HepG2 (cell line): Measurements from ENCODE around the gene SDF2. TPM values are rescaled to one million over a fixed set of nuclear protein-coding genes. Genes with fewer than 3 reads are reported as not detected.

ENCODE experiments used
- CBFB ChIP-seq: sonication (generic); formaldehyde crosslinking; IDR thresholded peaks from 2 replicates; pipeline ENCODE4 v1.4.0; 2020; ENCODE audit warnings: missing genetic modification reagents
- CHD2 ChIP-seq: IDR thresholded peaks from 2 replicates; pipeline ENCODE4 v1.6.1; 2011; ENCODE audit warnings: low read depth, low read length, improper control_type of control experiment
- ERF ChIP-seq: IDR thresholded peaks from 2 replicates; pipeline ENCODE4 v1.6.1; 2018; ENCODE audit warnings: missing biosample characterization, missing genetic modification reagents
- FOXC1 ChIP-seq: sonication (generic); formaldehyde crosslinking; IDR thresholded peaks from 2 replicates; pipeline ENCODE4 v1.8.0; 2022; ENCODE audit warnings: mild to moderate bottlenecking, missing genetic modification reagents, borderline replicate concordance
- FOXP1 ChIP-seq, 2 experiments: fragments of 450-650 bp in 1 of 2; IDR thresholded peaks; 2 replicates each; pipeline ENCODE4 v1.6.1; 2017 to 2018; ENCODE audit warnings: antibody characterized with exemption in 1 of 2
- HINFP ChIP-seq: sonication (generic); formaldehyde crosslinking; IDR thresholded peaks from 2 replicates; pipeline ENCODE4 v1.4.0; 2020; ENCODE audit warnings: low read depth, mild to moderate bottlenecking, missing genetic modification reagents
- HMG20A ChIP-seq: IDR thresholded peaks from 2 replicates; pipeline ENCODE4 v1.6.1; 2016; ENCODE audit warnings: borderline replicate concordance
- HNRNPL ChIP-seq: fragments of 200-400 bp; formaldehyde crosslinking; IDR thresholded peaks from 2 replicates; pipeline ENCODE4 v1.6.1; 2017; ENCODE audit warnings: mild to moderate bottlenecking, low read depth, low read length
- LCORL ChIP-seq, 2 experiments: fragments of 450-650 bp in 1 of 2; sonication (generic) in 1 of 2; formaldehyde crosslinking in 1 of 2; IDR thresholded peaks; 2 replicates each; pipeline versions ENCODE4 v1.5.0 to v1.6.1; 2017 to 2020; ENCODE audit warnings: antibody characterized with exemption in 1 of 2, missing genetic modification reagents in 1 of 2
- LRRFIP1 ChIP-seq: sonication (generic); formaldehyde crosslinking; conservative IDR thresholded peaks from 2 replicates; pipeline ENCODE4 v1.4.0; 2020; ENCODE audit warnings: missing genetic modification reagents
- MED1 ChIP-seq: sonication (generic); formaldehyde crosslinking; IDR thresholded peaks from 2 replicates; pipeline ENCODE4 v1.4.0; 2020; ENCODE audit warnings: missing genetic modification reagents
- MEF2D ChIP-seq: sonication (generic); formaldehyde crosslinking; IDR thresholded peaks from 2 replicates; pipeline ENCODE4 v1.5.1; 2020; ENCODE audit warnings: mild to moderate bottlenecking, missing genetic modification reagents
- NR2C2 ChIP-seq: sonication (generic); formaldehyde crosslinking; IDR thresholded peaks from 2 replicates; pipeline ENCODE4 v1.4.0; 2020; ENCODE audit warnings: missing genetic modification reagents, mild to moderate bottlenecking, moderate library complexity, borderline replicate concordance
- SALL2 ChIP-seq: sonication (generic); formaldehyde crosslinking; IDR thresholded peaks from 2 replicates; pipeline ENCODE4 v1.8.1; 2023; ENCODE audit warnings: mild to moderate bottlenecking, missing genetic modification reagents, inconsistent platforms
- SRSF1 ChIP-seq: fragments of 200-400 bp; formaldehyde crosslinking; optimal IDR thresholded peaks from 2 replicates; pipeline ENCODE3; 2017; ENCODE audit warnings: mild to moderate bottlenecking, low read depth, low read length, moderate library complexity
- TCF7 ChIP-seq: sonication (generic); IDR thresholded peaks from 2 replicates; pipeline ENCODE4 v1.6.1; 2016; ENCODE audit warnings: antibody characterized with exemption, low read depth
- TEAD2 ChIP-seq: sonication (generic); formaldehyde crosslinking; IDR thresholded peaks from 2 replicates; pipeline ENCODE4 v1.9.0; 2021; ENCODE audit warnings: missing genetic modification reagents
- YEATS2 ChIP-seq: sonication (generic); formaldehyde crosslinking; IDR thresholded peaks from 2 replicates; pipeline ENCODE4 v1.4.0; 2020; ENCODE audit warnings: missing genetic modification reagents, borderline replicate concordance
- ZFP1 ChIP-seq: IDR thresholded peaks from 2 replicates; pipeline ENCODE4 v1.6.1; 2016
- ZNF205 ChIP-seq: IDR thresholded peaks from 2 replicates; pipeline ENCODE4 v1.6.1; 2018; ENCODE audit warnings: missing biosample characterization, missing genetic modification reagents
- ZNF224 ChIP-seq: sonication (generic); formaldehyde crosslinking; IDR thresholded peaks from 2 replicates; pipeline ENCODE4 v1.5.0; 2020; ENCODE audit warnings: mild to moderate bottlenecking, missing genetic modification reagents
- ZNF713 ChIP-seq: sonication (generic); formaldehyde crosslinking; IDR thresholded peaks from 2 replicates; pipeline ENCODE4 v1.4.0; 2020; ENCODE audit warnings: mild to moderate bottlenecking, missing genetic modification reagents
- polyA plus RNA-seq, 8 experiments: library from polyadenylated mRNA; depleted of rRNA in 3 of 8; stranded (reverse) in 7 of 8; unstranded in 1 of 8; fragments of >200 nt; fragmentation: Illumina TruSeq in 4 of 8; extraction: Trizol in 4 of 8; gene quantifications; 2 replicates each; pipeline versions ENCODE4 v1.2.1 to v1.2.3, GENCODE V29; 2011 to 2016; ENCODE audit warnings: low read depth in 4 of 8, missing spikeins in 1 of 8, mixed read lengths in 1 of 8; ENCODE audit not compliant: insufficient read depth in 1 of 8
- total RNA-seq, 5 experiments: library from RNA; depleted of rRNA; stranded (reverse); fragments of >200 nt; fragmentation: Illumina TruSeq; extraction: Trizol; gene quantifications; 2 replicates each; pipeline ENCODE4 v1.2.3, GENCODE V29; 2016; ENCODE audit warnings: low read depth in 1 of 5
- TF ChIP-seq, protein P1 (sequence below): sonication (generic); formaldehyde crosslinking; IDR thresholded peaks from 2 replicates; pipeline ENCODE4 v1.4.0; 2020; ENCODE audit warnings: mild to moderate bottlenecking, low read depth, missing genetic modification reagents

SDF2 gene
- total and polyA plus RNA-seq, 2 of the 13 experiments (the other 11 are each of a cell fraction or from before 2014, with no cell fraction given): 58.2 to 58.4 TPM

DNA sequence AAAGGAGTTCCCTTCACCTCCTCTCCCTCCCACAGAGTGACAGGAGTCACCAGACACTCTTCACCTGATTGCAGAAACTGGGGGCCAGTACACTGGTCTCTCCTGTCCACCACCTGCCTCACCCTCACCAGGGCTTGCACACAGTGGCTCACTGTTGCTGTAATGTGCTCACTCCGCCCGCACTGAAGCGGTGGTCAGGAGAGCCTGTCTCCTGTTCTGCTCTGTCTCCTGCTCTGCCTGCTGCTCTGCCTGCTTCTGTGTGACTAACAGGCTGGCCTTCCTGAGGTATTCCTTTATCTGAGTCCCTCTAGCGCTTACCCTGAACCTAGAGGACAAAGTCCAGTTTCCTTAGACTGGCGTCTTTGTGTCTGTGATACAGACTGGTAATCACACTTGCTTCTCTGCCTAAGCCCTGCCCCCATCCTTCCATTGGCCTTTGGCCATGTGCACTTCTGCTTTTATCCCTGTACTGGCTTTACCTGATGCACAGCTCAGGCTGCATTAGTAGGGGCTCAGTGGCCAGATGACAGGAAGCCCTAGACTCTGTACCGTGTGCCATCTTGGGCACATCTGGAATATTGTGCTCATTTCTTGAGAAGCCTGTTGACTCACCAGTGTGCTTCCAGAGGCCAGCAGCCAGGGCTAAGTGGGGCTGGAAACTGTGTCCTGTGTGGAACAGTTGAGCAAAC, 36.7 kb upstream of the SDF2 start (continued):
- peak; percentile 77; the same call in 1 of the 2 replicates for TF ChIP-seq HINFP (CRISPR knock-in tag)
- TF ChIP-seq ZFP1: peak; percentile 96
- no peak for TF ChIP-seq TEAD2 (CRISPR knock-in tag)
- peak; percentile 38; the same call in 1 of the 2 replicates for TF ChIP-seq CBFB (CRISPR knock-in tag)
- TF ChIP-seq, protein P1, sequence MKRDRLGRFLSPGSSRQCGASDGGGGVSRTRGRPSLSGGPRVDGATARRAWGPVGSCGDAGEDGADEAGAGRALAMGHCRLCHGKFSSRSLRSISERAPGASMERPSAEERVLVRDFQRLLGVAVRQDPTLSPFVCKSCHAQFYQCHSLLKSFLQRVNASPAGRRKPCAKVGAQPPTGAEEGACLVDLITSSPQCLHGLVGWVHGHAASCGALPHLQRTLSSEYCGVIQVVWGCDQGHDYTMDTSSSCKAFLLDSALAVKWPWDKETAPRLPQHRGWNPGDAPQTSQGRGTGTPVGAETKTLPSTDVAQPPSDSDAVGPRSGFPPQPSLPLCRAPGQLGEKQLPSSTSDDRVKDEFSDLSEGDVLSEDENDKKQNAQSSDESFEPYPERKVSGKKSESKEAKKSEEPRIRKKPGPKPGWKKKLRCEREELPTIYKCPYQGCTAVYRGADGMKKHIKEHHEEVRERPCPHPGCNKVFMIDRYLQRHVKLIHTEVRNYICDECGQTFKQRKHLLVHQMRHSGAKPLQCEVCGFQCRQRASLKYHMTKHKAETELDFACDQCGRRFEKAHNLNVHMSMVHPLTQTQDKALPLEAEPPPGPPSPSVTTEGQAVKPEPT: no peak
- TF ChIP-seq SALL2 (CRISPR knock-in tag): peak; percentile 82
- no peak for TF ChIP-seq LRRFIP1 (CRISPR knock-in tag)
- TF ChIP-seq NR2C2 (CRISPR knock-in tag): peak; percentile 59; the same call in 1 of the 2 replicates
- TF ChIP-seq SRSF1: no peak
- TF ChIP-seq MEF2D (CRISPR knock-in tag): peak; percentile 73
- no peak for TF ChIP-seq ZNF713 (CRISPR knock-in tag)
- no peak for TF ChIP-seq HNRNPL
- no peak for TF ChIP-seq LCORL (IDR thresholded peaks at IDR 0.05)
- peak; percentile 83 for TF ChIP-seq LCORL (CRISPR knock-in tag; IDR thresholded peaks at IDR 0.05)
- peak; percentile 89 for TF ChIP-seq MED1 (CRISPR knock-in tag)
- TF ChIP-seq ZNF205 (CRISPR knock-in tag): peak; percentile 75
- TF ChIP-seq TCF7: peak; percentile 47; the same call in 1 of the 2 replicates
- no peak for TF ChIP-seq ZNF224 (CRISPR knock-in tag)
- TF ChIP-seq HMG20A: peak; percentile 79; the same call in 1 of the 2 replicates
- TF ChIP-seq CHD2: peak; percentile 39; the same call in 1 of the 2 replicates
- TF ChIP-seq YEATS2 (CRISPR knock-in tag): peak; percentile 76; the same call in 1 of the 2 replicates
- no peak for TF ChIP-seq FOXP1 (IDR thresholded peaks at IDR 0.05)
- TF ChIP-seq FOXP1 (CRISPR knock-in tag; IDR thresholded peaks at IDR 0.05): peak; percentile 62
- peak; percentile 83 for TF ChIP-seq ERF (CRISPR knock-in tag)
- peak; percentile 33; the same call in 1 of the 2 replicates for TF ChIP-seq FOXC1 (CRISPR knock-in tag)
